Stomach (tissue), 4 donors: ENCODE measurements around the gene HIPK3.

Experiments used
- CTCF ChIP-seq, 7 experiments: fragments of 450-650 bp in 4 of 7; fragments of 200-600 bp in 3 of 7; sonication (generic) in 3 of 7; IDR thresholded peaks; one replicate each; pipeline ENCODE4 v1.5.1; 2016 to 2019; ENCODE audit warnings: antibody characterized with exemption in 7 of 7, control low read depth in 2 of 7, mild to moderate bottlenecking in 1 of 7
- EP300 ChIP-seq: sonication (generic); formaldehyde crosslinking; IDR thresholded peaks from one replicate; pipeline ENCODE4 v1.6.1; 2017; ENCODE audit warnings: antibody characterized with exemption
- POLR2A ChIP-seq, 4 donors: fragments of 450-650 bp; IDR thresholded peaks; one replicate each; pipeline ENCODE4 v1.6.1; 2016; ENCODE audit warnings: antibody characterized with exemption in 4 of 4, control low read depth in 2 of 4, mild to moderate bottlenecking in 1 of 4, moderate library complexity in 1 of 4
- POLR2AphosphoS5 ChIP-seq, 3 donors: sonication (generic); formaldehyde crosslinking; IDR thresholded peaks; one replicate each; pipeline ENCODE4 v1.6.1; 2016; ENCODE audit warnings: antibody characterized with exemption in 3 of 3

- TF ChIP-seq CTCF (IDR thresholded peaks at IDR 0.05) (no peak), POLR2A (IDR thresholded peaks at IDR 0.05) (no peak), POLR2AphosphoS5 (IDR thresholded peaks at IDR 0.05) (peak in 1 of 3 donors; percentile 29), EP300 (no peak)
Observed at GRCh38 chr11:33207408-33207985, 49.7 kb upstream of the HIPK3 start.
